Skeletal muscle tissue (tissue), 4 donors: ENCODE results near the gene COX10. TPM values are rescaled to one million over a fixed set of nuclear protein-coding genes. Genes with fewer than 3 reads are reported as not detected.
"Not testable (repeated sequence)": the region's sequence is repeated elsewhere in the genome, so short reads cannot be mapped to it uniquely, and the experiment has no call there.

Experiments used
- H3K27ac ChIP-seq: one replicate; pipeline ENCODE4 v1.7.0; 2013; ENCODE audit warnings: mild to moderate bottlenecking, low read depth, low read length, inconsistent platforms
- H3K27me3 ChIP-seq, 3 donors: one replicate each; pipeline ENCODE4 v1.7.0; 2013; ENCODE audit warnings: low read length in 3 of 3; ENCODE audit not compliant: control insufficient read depth in 3 of 3, insufficient read depth in 3 of 3
- H3K36me3 ChIP-seq, 3 donors: one replicate each; pipeline ENCODE4 v1.7.0; 2013; ENCODE audit warnings: low read length in 3 of 3; ENCODE audit not compliant: control insufficient read depth in 3 of 3, insufficient read depth in 3 of 3
- H3K4me1 ChIP-seq, 3 donors: one replicate each; pipeline ENCODE4 v1.7.0; 2013; ENCODE audit warnings: low read length in 3 of 3, mild to moderate bottlenecking in 3 of 3; ENCODE audit not compliant: control insufficient read depth in 3 of 3, insufficient read depth in 3 of 3
- H3K4me3 ChIP-seq, 3 donors: one replicate each; pipeline ENCODE4 v1.7.0; 2013; ENCODE audit warnings: low read length in 3 of 3
- H3K9ac ChIP-seq, 3 donors: one replicate each; pipeline ENCODE4 v1.7.0; 2013; ENCODE audit warnings: low read length in 3 of 3, mild to moderate bottlenecking in 3 of 3, moderate library complexity in 2 of 3, low read depth in 1 of 3
- H3K9me3 ChIP-seq, 3 donors: one replicate each; pipeline ENCODE4 v1.7.0; 2013; ENCODE audit warnings: low read length in 3 of 3; ENCODE audit not compliant: control insufficient read depth in 3 of 3
- total RNA-seq: library from RNA; depleted of rRNA; stranded (reverse); fragments of >200 nt; gene quantifications from one replicate; pipeline ENCODE4 v1.2.3, GENCODE V29; 2014
- donor health status: Osteomylitis.

The COX10 gene
- total RNA-seq, 1 donor from 2014 or later: 17.7 TPM

GRCh38 chr17:14158707-14159106 lies 89.4 kb downstream of the COX10 start:
- Histone ChIP-seq H3K4me3 (no peak overlapping the region), H3K36me3 (no peaks in the 10 kb centered on the region), H3K9me3 (no peaks in the 10 kb centered on the region), H3K27me3 (no peaks in the 10 kb centered on the region), H3K9ac (no peak overlapping the region), H3K4me1 (no peaks in the 10 kb centered on the region), H3K27ac (no peak overlapping the region)

- Histone ChIP-seq H3K36me3 (no peaks in the 10 kb centered on the region), H3K27ac (no peak overlapping the region), H3K27me3 (no peaks in the 10 kb centered on the region), H3K9me3 (no peaks in the 10 kb centered on the region), H3K9ac (no peak overlapping the region), H3K4me3 (no peak overlapping the region), H3K4me1 (no peaks in the 10 kb centered on the region)
Measured at GRCh38 chr17:14161419-14161818, 92.1 kb downstream of the COX10 start.

DNA sequence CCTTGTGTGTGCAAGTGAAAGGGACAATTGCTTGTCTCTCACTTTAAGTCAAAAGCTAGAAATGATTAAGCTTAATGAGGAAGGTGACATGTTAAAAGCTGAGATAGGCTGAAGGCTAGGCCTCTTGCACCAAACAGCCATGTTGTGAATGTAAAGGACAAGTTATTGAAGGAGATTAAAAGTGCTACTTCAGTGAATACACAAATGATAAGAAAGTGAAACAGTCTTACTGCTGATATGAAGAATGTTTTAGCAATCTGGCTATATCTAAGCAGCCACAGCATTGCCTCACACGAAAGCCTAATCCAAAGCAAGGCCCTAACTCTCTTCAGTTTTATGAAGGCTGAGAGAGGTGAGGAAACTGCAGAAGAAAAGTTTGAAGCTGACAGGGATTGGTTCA lies 96.3 kb downstream of the COX10 start:
- no peaks in the 10 kb centered on the region for H3K4me1 ChIP-seq
- H3K27me3 ChIP-seq: no peaks in the 10 kb centered on the region
- H3K4me3 ChIP-seq: no peak overlapping the region
- no peaks in the 10 kb centered on the region for H3K9me3 ChIP-seq
- no peak overlapping the region for H3K27ac ChIP-seq
- H3K36me3 ChIP-seq: no peaks in the 10 kb centered on the region
- H3K9ac ChIP-seq: no peak overlapping the region

- not testable (repeated sequence) for H3K27me3 ChIP-seq, H3K4me1 ChIP-seq, H3K4me3 ChIP-seq, H3K27ac ChIP-seq, H3K36me3 ChIP-seq, H3K9me3 ChIP-seq, H3K9ac ChIP-seq
Measured at GRCh38 chr17:14167831-14168230, 98.5 kb downstream of the COX10 start.

DNA sequence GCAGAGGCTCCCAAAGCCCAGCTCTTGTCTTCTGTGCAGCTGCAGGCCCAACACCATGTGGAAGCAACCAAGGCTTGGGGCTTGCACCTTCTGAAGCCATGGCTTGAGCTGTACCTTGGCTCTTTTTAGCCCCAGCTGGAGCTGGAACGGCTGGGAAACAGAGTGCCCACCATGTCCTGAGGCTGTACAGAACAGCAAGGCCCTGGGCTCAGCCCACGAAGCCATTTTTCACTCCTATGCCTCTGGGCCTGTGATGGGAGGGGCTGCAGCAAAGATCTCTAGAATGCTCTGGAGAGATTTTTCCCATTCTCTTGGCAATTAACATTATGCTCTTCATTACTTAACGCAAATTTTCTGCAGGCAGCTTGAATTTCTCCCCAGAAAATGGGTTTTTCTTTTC lies 99.3 kb downstream of the COX10 start:
- Histone ChIP-seq H3K27ac (no peak overlapping the region), H3K36me3 (no peaks in the 10 kb centered on the region), H3K4me1 (no peaks in the 10 kb centered on the region), H3K9ac (no peak overlapping the region), H3K27me3 (no peaks in the 10 kb centered on the region), H3K4me3 (no peak overlapping the region), H3K9me3 (no peaks in the 10 kb centered on the region)

DNA sequence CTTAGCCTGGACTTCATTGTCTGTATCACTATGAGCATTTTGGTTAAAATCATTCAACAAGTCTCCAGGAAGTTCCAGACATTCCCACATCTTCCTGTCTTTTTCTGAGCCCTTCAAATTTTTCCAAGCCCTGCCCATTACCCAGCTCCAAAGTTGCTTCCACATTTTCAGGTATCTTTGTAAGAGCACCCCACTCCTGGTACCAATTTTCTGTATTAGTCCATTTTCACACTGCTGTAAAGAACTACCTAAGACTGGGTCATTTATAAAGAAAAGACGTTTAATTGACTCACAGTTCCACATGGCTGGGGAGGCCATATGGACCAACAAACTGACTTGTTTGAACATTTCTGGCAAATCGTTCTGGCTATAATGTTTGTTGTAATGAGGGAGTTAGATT lies 100.0 kb downstream of the COX10 start:
- Histone ChIP-seq H3K9ac (no peak overlapping the region), H3K9me3 (no peaks in the 10 kb centered on the region), H3K36me3 (no peaks in the 10 kb centered on the region), H3K4me1 (no peaks in the 10 kb centered on the region), H3K4me3 (no peak overlapping the region), H3K27me3 (no peaks in the 10 kb centered on the region), H3K27ac (no peak overlapping the region)

DNA sequence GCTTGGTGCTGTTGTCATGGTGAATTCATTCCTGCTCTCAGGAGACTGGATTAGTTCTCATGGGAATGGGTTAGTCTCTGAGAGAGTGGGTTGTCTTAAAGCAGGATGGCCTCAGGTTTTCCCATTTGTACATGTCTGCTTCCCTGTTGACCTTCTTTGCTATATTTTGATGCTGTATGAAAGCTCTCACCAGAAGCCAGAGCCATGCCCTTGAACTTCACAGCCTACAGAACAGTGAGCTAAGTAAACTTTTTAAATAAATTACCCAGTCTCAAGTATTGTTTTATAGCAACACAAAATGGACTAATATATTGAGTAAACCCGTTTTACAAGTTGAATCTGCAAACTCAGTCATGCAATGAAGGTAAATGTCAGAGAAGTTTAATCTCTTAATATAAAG lies 100.6 kb downstream of the COX10 start:
- no peaks in the 10 kb centered on the region for H3K9me3 ChIP-seq

DNA sequence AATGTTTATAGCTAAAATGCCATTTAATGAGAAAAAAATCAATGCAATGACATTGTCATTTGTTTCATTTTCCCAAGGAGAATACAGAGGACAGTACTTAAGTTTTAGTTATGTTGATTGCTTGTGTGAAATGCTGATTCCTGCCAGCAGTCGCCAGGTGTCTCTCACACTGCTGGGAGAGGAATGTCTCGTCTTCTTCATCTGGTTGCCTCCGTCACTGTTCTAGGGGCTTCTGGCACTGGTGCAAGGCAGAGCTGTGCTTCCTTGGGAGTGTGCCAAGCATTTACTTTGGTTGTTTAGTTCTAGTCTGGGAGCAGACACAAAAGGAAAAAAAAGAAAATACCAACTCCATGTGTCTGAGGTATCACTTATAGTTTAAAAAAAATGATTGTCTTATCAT lies 107.7 kb downstream of the COX10 start:
- H3K4me3 ChIP-seq, H3K36me3 ChIP-seq, H3K9ac ChIP-seq, H3K27ac ChIP-seq, H3K4me1 ChIP-seq, H3K9me3 ChIP-seq, H3K27me3 ChIP-seq: not testable (repeated sequence)

More for the DNA sequence above, 100.6 kb downstream of the COX10 start:
- Histone ChIP-seq H3K36me3 (no peaks in the 10 kb centered on the region), H3K4me3 (no peak overlapping the region), H3K27ac (no peak overlapping the region), H3K4me1 (no peaks in the 10 kb centered on the region), H3K27me3 (no peaks in the 10 kb centered on the region), H3K9ac (no peak overlapping the region)

DNA sequence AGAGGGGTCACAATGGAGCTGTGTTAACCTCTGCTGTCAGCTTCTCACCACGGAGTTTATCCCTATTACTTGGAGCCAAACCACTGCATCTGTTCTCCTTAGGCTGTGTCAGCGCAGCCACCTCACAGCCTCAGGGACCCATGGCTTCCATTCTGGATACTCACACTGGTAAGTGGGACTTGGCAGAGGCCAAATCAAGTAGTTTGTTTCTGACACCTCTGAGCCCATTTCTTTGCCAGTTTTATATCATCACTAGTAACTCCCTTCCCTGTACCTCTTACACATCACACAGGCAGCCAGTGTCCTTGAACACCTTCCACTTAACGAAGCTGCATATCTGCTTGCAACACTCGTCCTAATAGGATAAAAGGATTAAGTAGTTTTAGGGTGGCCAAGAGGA lies 108.5 kb downstream of the COX10 start:
- H3K4me3 ChIP-seq, H3K9me3 ChIP-seq, H3K4me1 ChIP-seq, H3K27ac ChIP-seq, H3K9ac ChIP-seq, H3K27me3 ChIP-seq, H3K36me3 ChIP-seq: not testable (repeated sequence)

DNA sequence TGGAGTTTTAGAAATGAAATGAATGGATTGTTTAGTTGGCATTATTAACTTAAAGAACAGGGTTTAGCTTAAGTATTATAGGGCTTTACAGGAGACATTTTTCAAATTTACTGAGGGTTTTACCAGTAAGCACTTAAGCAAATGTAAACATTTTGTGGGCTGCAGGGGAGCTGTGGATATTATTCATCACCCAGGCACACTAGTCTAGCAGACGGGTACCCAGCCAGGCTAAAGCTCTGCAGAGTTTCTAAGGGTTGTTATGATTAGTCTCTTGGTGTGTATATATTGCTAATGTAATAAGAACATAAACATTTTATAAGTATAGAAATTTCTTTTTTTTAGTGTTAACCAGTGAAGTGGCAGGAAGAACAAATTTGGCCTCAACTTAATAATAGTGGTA lies 110.6 kb downstream of the COX10 start:
- not testable (repeated sequence) for H3K27ac ChIP-seq, H3K36me3 ChIP-seq, H3K4me1 ChIP-seq, H3K9me3 ChIP-seq, H3K9ac ChIP-seq, H3K27me3 ChIP-seq, H3K4me3 ChIP-seq

- H3K27ac ChIP-seq, H3K4me1 ChIP-seq, H3K27me3 ChIP-seq, H3K9me3 ChIP-seq, H3K4me3 ChIP-seq, H3K36me3 ChIP-seq, H3K9ac ChIP-seq: not testable (repeated sequence)
Measured at GRCh38 chr17:14182084-14182483, 112.8 kb downstream of the COX10 start.
